IMR-90 (cell line): Measurements from ENCODE around the gene SCYL2. TPM values are rescaled to one million over a fixed set of nuclear protein-coding genes. Genes with fewer than 3 reads are reported as not detected.

Experiments
- ATAC-seq: fragments of 200-7000 bp; cut with Tn5 transposase; 2 replicates; pipeline ENCODE4 v1.9.1; 2020; ENCODE audit warnings: low read depth, mild to moderate bottlenecking, moderate library complexity
- BruUV-seq: library from RNA; stranded (reverse); fragments of 400-500 nt; replicated peaks from 2 replicates; lab custom pipeline; 2021; lab: Mats Ljungman, UMichigan
- CTCF ChIA-PET: fragments of 300-600 bp; formaldehyde crosslinking; extraction: SDS; loops from one replicate; lab custom pipeline; 2021; ENCODE audit warnings: antibody characterized with exemption; lab: Yijun Ruan, JAX
- POLR2A ChIA-PET: fragments of 300-600 bp; sonication (Branson Sonifier 250); formaldehyde crosslinking; loops from one replicate; lab custom pipeline; 2022; ENCODE audit warnings: antibody characterized with exemption; ENCODE audit not compliant: unreplicated experiment; lab: Charles Lee
- DNase-seq: peaks from one replicate; pipeline ENCODE4 v3.0.0; 2013
- H2AFZ ChIP-seq: replicated peaks from 2 replicates; pipeline ENCODE3; 2013; ENCODE audit warnings: low read length, mild to moderate bottlenecking; ENCODE audit not compliant: poor library complexity
- H2AK5ac ChIP-seq: 2 replicates; pipeline ENCODE4 v1.6.1; 2013; ENCODE audit warnings: low read depth, low read length, inconsistent platforms
- H2AK9ac ChIP-seq: replicated peaks from 2 replicates; pipeline ENCODE3; 2013; ENCODE audit warnings: mild to moderate bottlenecking, low read depth, low read length, moderate library complexity; ENCODE audit not compliant: poor library complexity
- H2BK120ac ChIP-seq: 2 replicates; pipeline ENCODE4 v1.6.1; 2013; ENCODE audit warnings: low read depth, low read length, inconsistent platforms
- H2BK15ac ChIP-seq: 3 replicates; pipeline ENCODE4 v1.6.1; 2013; ENCODE audit warnings: low read depth, low read length, inconsistent platforms
- H2BK20ac ChIP-seq: 2 replicates; pipeline ENCODE4 v1.6.1; 2013; ENCODE audit warnings: low read depth, mild to moderate bottlenecking, inconsistent platforms, low read length, moderate library complexity
- H2BK5ac ChIP-seq: 2 replicates; pipeline ENCODE4 v1.6.1; 2013; ENCODE audit warnings: mild to moderate bottlenecking, low read depth, low read length, inconsistent platforms; ENCODE audit not compliant: poor library complexity, severe bottlenecking
- H3K14ac ChIP-seq: replicated peaks from 2 replicates; pipeline ENCODE4 v1.6.1; 2013; ENCODE audit warnings: low read depth, low read length, inconsistent platforms
- H3K18ac ChIP-seq: 2 replicates; pipeline ENCODE4 v1.6.1; 2013; ENCODE audit warnings: low read depth, low read length, control low read depth
- H3K23ac ChIP-seq: 2 replicates; pipeline ENCODE4 v1.6.1; 2013; ENCODE audit warnings: low read depth, low read length, inconsistent platforms
- H3K27ac ChIP-seq: 2 replicates; pipeline ENCODE4 v1.5.1; 2013; ENCODE audit warnings: mild to moderate bottlenecking, control low read depth, low read length; ENCODE audit not compliant: insufficient read depth
- H3K27me3 ChIP-seq: 2 replicates; pipeline ENCODE4 v1.6.1; 2013; ENCODE audit warnings: low read length; ENCODE audit not compliant: control insufficient read depth, insufficient read depth
- H3K36me3 ChIP-seq: 2 replicates; pipeline ENCODE4 v1.6.1; 2013; ENCODE audit warnings: low read length, mixed read lengths; ENCODE audit not compliant: control insufficient read depth, insufficient read depth
- H3K4ac ChIP-seq: 2 replicates; pipeline ENCODE4 v1.6.1; 2013; ENCODE audit warnings: low read depth, low read length, inconsistent platforms
- H3K4me1 ChIP-seq: 2 replicates; pipeline ENCODE4 v1.6.1; 2013; ENCODE audit warnings: low read length, mixed read lengths; ENCODE audit not compliant: control insufficient read depth, insufficient read depth
- H3K4me2 ChIP-seq: 2 replicates; pipeline ENCODE4 v1.6.1; 2013; ENCODE audit warnings: low read depth, mild to moderate bottlenecking, control low read depth, low read length, moderate library complexity
- H3K4me3 ChIP-seq: 2 replicates; pipeline ENCODE4 v1.5.1; 2013; ENCODE audit warnings: low read depth, mild to moderate bottlenecking, control low read depth, low read length, moderate library complexity; ENCODE audit not compliant: insufficient read depth
- H3K56ac ChIP-seq: 2 replicates; pipeline ENCODE4 v1.6.1; 2013; ENCODE audit warnings: low read length, inconsistent platforms; ENCODE audit not compliant: insufficient read depth; ENCODE audit errors: extremely low read depth
- H3K79me1 ChIP-seq, 2 experiments: 2 replicates each; pipeline ENCODE4 v1.6.1; 2013; ENCODE audit warnings: low read length in 2 of 2, inconsistent platforms in 1 of 2, low read depth in 1 of 2
- H3K9ac ChIP-seq: 2 replicates; pipeline ENCODE4 v1.6.1; 2013; ENCODE audit warnings: low read depth, low read length, control low read depth
- H3K9me1 ChIP-seq: 2 replicates; pipeline ENCODE4 v1.6.1; 2013; ENCODE audit warnings: low read length, inconsistent platforms; ENCODE audit not compliant: insufficient read depth
- H3K9me3 ChIP-seq: 2 replicates; pipeline ENCODE4 v1.6.1; 2013; ENCODE audit warnings: low read length; ENCODE audit not compliant: control insufficient read depth, insufficient read depth
- H4K20me1 ChIP-seq: 2 replicates; pipeline ENCODE4 v1.6.1; 2013; ENCODE audit warnings: low read length, inconsistent platforms; ENCODE audit not compliant: insufficient read depth
- H4K5ac ChIP-seq: 2 replicates; pipeline ENCODE4 v1.6.1; 2013; ENCODE audit warnings: mild to moderate bottlenecking, low read depth, low read length, control low read depth
- H4K8ac ChIP-seq, 2 experiments: 2 replicates each; pipeline ENCODE4 v1.6.1; 2013; ENCODE audit warnings: low read depth in 2 of 2, low read length in 2 of 2, control low read depth in 1 of 2, inconsistent platforms in 1 of 2
- H4K91ac ChIP-seq: 2 replicates; pipeline ENCODE4 v1.6.1; 2013; ENCODE audit warnings: low read depth, low read length, inconsistent platforms; ENCODE audit not compliant: insufficient read depth
- BHLHE40 ChIP-seq: fragments of 150-350 bp; IDR thresholded peaks from 2 replicates; pipeline ENCODE4 v1.6.1; 2016; ENCODE audit warnings: mild to moderate bottlenecking, low read depth, low read length
- CEBPB ChIP-seq: IDR thresholded peaks from 2 replicates; pipeline ENCODE4 v1.6.1; 2012; ENCODE audit warnings: low read depth, low read length, improper control_type of control experiment
- CHD1 ChIP-seq: IDR thresholded peaks from 2 replicates; pipeline ENCODE4 v1.6.1; 2012; ENCODE audit warnings: low read depth, low read length, improper control_type of control experiment
- CTCF ChIP-seq: conservative IDR thresholded peaks from 2 replicates; pipeline ENCODE4 v1.5.1; 2012; ENCODE audit warnings: mild to moderate bottlenecking, low read depth, low read length, improper control_type of control experiment
- ELK1 ChIP-seq: fragments of 150-350 bp; IDR thresholded peaks from 2 replicates; pipeline ENCODE4 v1.6.1; 2016; ENCODE audit warnings: low read depth, mild to moderate bottlenecking, low read length, moderate library complexity, borderline replicate concordance
- FOS ChIP-seq: fragments of 150-350 bp; IDR thresholded peaks from 2 replicates; pipeline ENCODE4 v1.6.1; 2016; ENCODE audit warnings: low read depth, low read length
- MAFK ChIP-seq: IDR thresholded peaks from 2 replicates; pipeline ENCODE4 v1.6.1; 2012; ENCODE audit warnings: low read depth, low read length, improper control_type of control experiment
- MAZ ChIP-seq: IDR thresholded peaks from 2 replicates; pipeline ENCODE4 v1.6.1; 2012; ENCODE audit warnings: low read depth, mild to moderate bottlenecking, low read length, improper control_type of control experiment, moderate library complexity, borderline replicate concordance
- MXI1 ChIP-seq: IDR thresholded peaks from 2 replicates; pipeline ENCODE4 v1.6.1; 2012; ENCODE audit warnings: low read depth, mild to moderate bottlenecking, low read length, moderate library complexity, borderline replicate concordance
- NFE2L2 ChIP-seq: fragments of 150-350 bp; IDR thresholded peaks from 2 replicates; pipeline ENCODE4 v1.6.1; 2016; ENCODE audit warnings: low read depth, mild to moderate bottlenecking, low read length
- POLR2A ChIP-seq: IDR thresholded peaks from 2 replicates; pipeline ENCODE4 v1.6.1; 2012; ENCODE audit warnings: mild to moderate bottlenecking, low read depth, low read length
- RAD21 ChIP-seq: IDR thresholded peaks from 2 replicates; pipeline ENCODE4 v1.6.1; 2012; ENCODE audit warnings: low read length, improper control_type of control experiment
- RCOR1 ChIP-seq: IDR thresholded peaks from 2 replicates; pipeline ENCODE4 v1.6.1; 2012; ENCODE audit warnings: mild to moderate bottlenecking, low read length, improper control_type of control experiment; ENCODE audit not compliant: insufficient replicate concordance
- RFX5 ChIP-seq: IDR thresholded peaks from 2 replicates; pipeline ENCODE4 v1.8.0; 2012; ENCODE audit warnings: low read depth, mild to moderate bottlenecking, low read length, moderate library complexity
- SMC3 ChIP-seq: fragments of 150-350 bp; IDR thresholded peaks from 2 replicates; pipeline ENCODE4 v1.6.1; 2016; ENCODE audit warnings: low read depth, mild to moderate bottlenecking, antibody characterized with exemption, low read length, moderate library complexity
- USF2 ChIP-seq: fragments of 150-350 bp; IDR thresholded peaks from 2 replicates; pipeline ENCODE4 v1.6.1; 2017; ENCODE audit warnings: mild to moderate bottlenecking, antibody characterized with exemption, low read length, low read depth
- WGBS, 2 experiments: methylation state at CpG; one replicate each; pipeline versions ENCODE4 v1.1.5 to v1.1.7; 2013; ENCODE audit warnings: missing lambda C conversion rate in 2 of 2; ENCODE audit not compliant: insufficient read length in 1 of 2; ENCODE audit errors: extremely low coverage in 2 of 2; 5-methylcytosine and 5-hydroxymethylcytosine counted together
- dilution Hi-C: fragments of 300-500 bp; cut with HindIII; formaldehyde crosslinking; loops from one replicate; pipeline ENCODE4 v1.14.3; 2018; ENCODE audit warnings: low sequenced_read_pairs; ENCODE audit not compliant: unreplicated experiment
- in situ Hi-C: fragments of 300-500 bp; cut with MboI; formaldehyde crosslinking; loops from 3 replicates; pipeline ENCODE4 v1.14.3; 2019; ENCODE audit warnings: low sequenced_read_pairs, inconsistent platforms, mixed read lengths
- intact Hi-C: fragments of 100-400 bp; cut with micrococcal nuclease; formaldehyde crosslinking; loops from 2 replicates; pipeline ENCODE4 v1.10.0; 2022
- polyA plus RNA-seq, 3 experiments: library from polyadenylated mRNA; depleted of rRNA; stranded (reverse); fragments of >200 nt; gene quantifications; 2 replicates each; pipeline ENCODE4 v1.2.3, GENCODE V29; 2012; ENCODE audit warnings: low replicate concordance in 1 of 3
- total RNA-seq: library from RNA; depleted of rRNA; stranded (reverse); fragments of >200 nt; gene quantifications from 2 replicates; pipeline ENCODE4 v1.2.3, GENCODE V29; 2012

Gene SCYL2
- total and polyA plus RNA-seq, 2 of the 4 experiments (the other 2 are of a cell fraction) = 15.3 to 52.0 TPM

GRCh38 chr12:100273782-100274181 is 6.8 kb downstream of the SCYL2 start:
- Histone ChIP-seq H4K91ac (no peak overlapping the region), H4K8ac (no peak overlapping the region), H3K27ac (no peak overlapping the region), H2BK15ac (no peak overlapping the region), H2AFZ (no peak overlapping the region), H2AK9ac (no peak overlapping the region), H4K20me1 (peaks cover 13% of the 10 kb centered on the region; the same call in 1 of the 2 replicates), H3K4me2 (no peak overlapping the region), H4K5ac (no peak overlapping the region), H3K56ac (no peak overlapping the region), H2BK120ac (no peak overlapping the region), H3K9ac (no peak overlapping the region), H3K79me1 (peaks cover 12 to 19% of the 10 kb centered on the region in 2 experiments), H3K4me1 (peaks cover 2% of the 10 kb centered on the region; the same call in 1 of the 2 replicates), H3K27me3 (no peaks in the 10 kb centered on the region), H3K9me1 (no peaks in the 10 kb centered on the region; the same call in 1 of the 2 replicates), H3K18ac (no peak overlapping the region), H3K9me3 (no peaks in the 10 kb centered on the region), H3K36me3 (peaks cover 3% of the 10 kb centered on the region; the same call in 1 of the 2 replicates), H3K4ac (no peak overlapping the region), H3K14ac (no peak overlapping the region), H3K4me3 (no peak overlapping the region), H2BK5ac (no peak overlapping the region), H2AK5ac (no peak overlapping the region), H3K23ac (no peak overlapping the region), H2BK20ac (no peak overlapping the region)
- WGBS, 2 experiments = no CpG with 5 or more reads among the region's 4 CpGs
- TF ChIP-seq MAFK (no peak), SMC3 (no peak), FOS (no peak), USF2 (no peak), MAZ (no peak), CEBPB (no peak), RAD21 (no peak), MXI1 (no peak), RFX5 (no peak), POLR2A (no peak), BHLHE40 (no peak), RCOR1 (no peak), NFE2L2 (no peak), ELK1 (no peak), CHD1 (no peak), CTCF (no peak)
- BruUV-seq = no TSS peak
- CTCF ChIA-PET = no interaction called here
- dilution Hi-C loops = no loop called here
- DNase-seq (no peak), ATAC-seq (no peak)
- intact Hi-C loops = no loop called here
- in situ Hi-C loops = no loop called here
- POLR2A ChIA-PET = no interaction called here
